SK-N-SH treated with all-trans-retinoic acid at 6 μM for 48 hours (cell line): ENCODE measurements around the gene OTOG.

ENCODE experiments used
- ATAC-seq: fragments of 200-7000 bp; cut with Tn5 transposase; 3 replicates; pipeline ENCODE4 v1.9.1; 2020; ENCODE audit warnings: mild to moderate bottlenecking, moderate library complexity
- ARNTL ChIP-seq: fragments of 450-650 bp; formaldehyde crosslinking; IDR thresholded peaks from 2 replicates; pipeline ENCODE4 v1.5.0; 2020; ENCODE audit warnings: low read depth, mild to moderate bottlenecking, moderate library complexity, borderline replicate concordance
- BACH2 ChIP-seq: fragments of 250-450 bp; sonication (Bioruptor Pico); IDR thresholded peaks from 2 replicates; pipeline ENCODE4 v1.9.0; 2021; ENCODE audit warnings: mild to moderate bottlenecking, borderline replicate concordance
- ESRRG ChIP-seq: fragments of 250-450 bp; sonication (Bioruptor Pico); IDR thresholded peaks from 2 replicates; pipeline ENCODE4 v1.6.1; 2021; ENCODE audit warnings: mild to moderate bottlenecking
- GLIS3 ChIP-seq: fragments of 250-450 bp; sonication (Bioruptor Pico); IDR thresholded peaks from 2 replicates; pipeline ENCODE4 v1.5.0; 2020; ENCODE audit warnings: mild to moderate bottlenecking, moderate library complexity
- ISL1 ChIP-seq: fragments of 250-450 bp; sonication (Bioruptor Pico); IDR thresholded peaks from 2 replicates; pipeline ENCODE4 v2.1.2; 2022; ENCODE audit warnings: mild to moderate bottlenecking, moderate library complexity
- PPARA ChIP-seq: fragments of 250-450 bp; sonication (Bioruptor Pico); IDR thresholded peaks from 2 replicates; pipeline ENCODE4 v1.5.0; 2020; ENCODE audit warnings: mild to moderate bottlenecking, borderline replicate concordance
- RARB ChIP-seq: fragments of 250-450 bp; sonication (Bioruptor Pico); IDR thresholded peaks from 2 replicates; pipeline ENCODE4 v1.8.0; 2021; ENCODE audit warnings: mild to moderate bottlenecking, moderate library complexity
- SNAI2 ChIP-seq: fragments of 250-450 bp; sonication (Bioruptor Pico); IDR thresholded peaks from 2 replicates; pipeline ENCODE4 v1.5.0; 2020; ENCODE audit warnings: mild to moderate bottlenecking, moderate library complexity
- TCF4 ChIP-seq: fragments of 250-450 bp; sonication (Bioruptor Pico); IDR thresholded peaks from 2 replicates; pipeline ENCODE4 v1.8.0; 2021; ENCODE audit warnings: mild to moderate bottlenecking, moderate library complexity, borderline replicate concordance
- TOX ChIP-seq: fragments of 250-450 bp; sonication (Bioruptor Pico); IDR thresholded peaks from 2 replicates; pipeline ENCODE4 v1.8.0; 2021; ENCODE audit warnings: mild to moderate bottlenecking, moderate library complexity, borderline replicate concordance
- ZC3H10 ChIP-seq: fragments of 250-450 bp; sonication (Bioruptor Pico); IDR thresholded peaks from 2 replicates; pipeline ENCODE4 v1.5.1; 2021; ENCODE audit warnings: mild to moderate bottlenecking, moderate library complexity
- ZFP30 ChIP-seq: fragments of 450-650 bp; formaldehyde crosslinking; IDR thresholded peaks from 2 replicates; pipeline ENCODE4 v1.5.0; 2022; ENCODE audit warnings: mild to moderate bottlenecking, moderate library complexity
- ZNF565 ChIP-seq: fragments of 450-650 bp; formaldehyde crosslinking; conservative IDR thresholded peaks from 2 replicates; pipeline ENCODE4 v1.5.0; 2020; ENCODE audit warnings: low read depth, mild to moderate bottlenecking, moderate library complexity
- ZNF70 ChIP-seq: fragments of 450-650 bp; formaldehyde crosslinking; IDR thresholded peaks from 2 replicates; pipeline ENCODE4 v1.5.0; 2020; ENCODE audit warnings: mild to moderate bottlenecking, moderate library complexity
- ZNF8 ChIP-seq: fragments of 450-650 bp; formaldehyde crosslinking; IDR thresholded peaks from 2 replicates; pipeline ENCODE4 v1.5.0; 2020; ENCODE audit warnings: mild to moderate bottlenecking, moderate library complexity
- TF ChIP-seq, protein P1 (sequence below): fragments of 250-450 bp; sonication (Bioruptor Pico); IDR thresholded peaks from 2 replicates; pipeline ENCODE4 v1.5.1; 2020; ENCODE audit warnings: low read depth, mild to moderate bottlenecking, moderate library complexity
- TF ChIP-seq, protein P2 (sequence below): fragments of 250-450 bp; sonication (Bioruptor Pico); IDR thresholded peaks from 2 replicates; pipeline ENCODE4 v1.5.1; 2021; ENCODE audit warnings: mild to moderate bottlenecking, moderate library complexity
- TF ChIP-seq, protein P3 (sequence below): fragments of 250-450 bp; sonication (Bioruptor Pico); IDR thresholded peaks from 2 replicates; pipeline ENCODE4 v1.8.0; 2020; ENCODE audit warnings: mild to moderate bottlenecking, moderate library complexity, borderline replicate concordance

OTOG gene

DNA sequence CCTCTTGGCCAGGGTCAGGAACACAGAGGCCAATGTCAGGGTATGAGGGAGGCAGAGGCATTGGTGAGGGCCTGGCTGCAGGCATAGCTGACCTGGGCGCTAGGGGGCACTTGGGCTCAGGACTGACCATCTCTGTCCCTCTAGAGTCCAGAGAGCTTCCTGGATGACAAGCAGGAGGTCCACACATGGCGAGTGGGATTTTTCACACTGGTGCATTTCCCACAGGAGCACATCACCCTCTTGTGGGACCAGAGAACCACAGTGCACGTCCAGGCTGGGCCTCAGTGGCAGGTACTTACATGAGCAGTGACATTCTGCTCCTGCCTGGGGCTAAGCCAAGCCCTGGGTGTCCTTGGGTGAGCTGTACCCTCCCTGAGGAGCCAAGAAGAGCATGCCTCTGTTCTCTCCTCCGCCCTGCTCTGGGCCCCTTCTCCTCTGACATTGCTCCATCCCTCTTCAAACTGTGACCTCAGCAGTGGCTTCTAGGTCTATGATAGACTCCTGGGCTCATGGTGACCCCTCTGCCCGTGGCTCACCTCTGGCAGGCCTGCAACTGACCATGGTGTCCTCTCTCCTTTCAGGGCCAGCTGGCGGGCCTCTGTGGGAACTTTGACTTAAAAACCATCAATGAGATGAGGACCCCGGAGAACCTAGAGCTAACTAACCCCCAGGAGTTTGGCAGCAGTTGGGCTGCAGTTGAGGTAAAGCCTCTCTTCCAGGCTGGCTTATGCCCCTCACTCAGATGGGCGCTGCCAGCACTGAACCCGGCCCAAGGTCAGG lies 46.6 kb downstream of the OTOG start:
- TF ChIP-seq BACH2 (CRISPR knock-in tag) (no peak), ZNF8 (no peak), TCF4 (CRISPR knock-in tag) (no peak), ISL1 (no peak), ZNF70 (CRISPR knock-in tag) (no peak), ZC3H10 (CRISPR knock-in tag) (no peak), GLIS3 (CRISPR knock-in tag) (no peak), ESRRG (CRISPR knock-in tag) (no peak), TOX (CRISPR knock-in tag) (no peak), SNAI2 (no peak), ZNF565 (CRISPR knock-in tag) (no peak), PPARA (CRISPR knock-in tag) (no peak)
- TF ChIP-seq, protein P1, sequence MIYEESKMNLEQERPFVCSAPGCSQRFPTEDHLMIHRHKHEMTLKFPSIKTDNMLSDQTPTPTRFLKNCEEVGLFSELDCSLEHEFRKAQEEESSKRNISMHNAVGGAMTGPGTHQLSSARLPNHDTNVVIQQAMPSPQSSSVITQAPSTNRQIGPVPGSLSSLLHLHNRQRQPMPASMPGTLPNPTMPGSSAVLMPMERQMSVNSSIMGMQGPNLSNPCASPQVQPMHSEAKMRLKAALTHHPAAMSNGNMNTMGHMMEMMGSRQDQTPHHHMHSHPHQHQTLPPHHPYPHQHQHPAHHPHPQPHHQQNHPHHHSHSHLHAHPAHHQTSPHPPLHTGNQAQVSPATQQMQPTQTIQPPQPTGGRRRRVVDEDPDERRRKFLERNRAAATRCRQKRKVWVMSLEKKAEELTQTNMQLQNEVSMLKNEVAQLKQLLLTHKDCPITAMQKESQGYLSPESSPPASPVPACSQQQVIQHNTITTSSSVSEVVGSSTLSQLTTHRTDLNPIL = no peak
- TF ChIP-seq, protein P2, sequence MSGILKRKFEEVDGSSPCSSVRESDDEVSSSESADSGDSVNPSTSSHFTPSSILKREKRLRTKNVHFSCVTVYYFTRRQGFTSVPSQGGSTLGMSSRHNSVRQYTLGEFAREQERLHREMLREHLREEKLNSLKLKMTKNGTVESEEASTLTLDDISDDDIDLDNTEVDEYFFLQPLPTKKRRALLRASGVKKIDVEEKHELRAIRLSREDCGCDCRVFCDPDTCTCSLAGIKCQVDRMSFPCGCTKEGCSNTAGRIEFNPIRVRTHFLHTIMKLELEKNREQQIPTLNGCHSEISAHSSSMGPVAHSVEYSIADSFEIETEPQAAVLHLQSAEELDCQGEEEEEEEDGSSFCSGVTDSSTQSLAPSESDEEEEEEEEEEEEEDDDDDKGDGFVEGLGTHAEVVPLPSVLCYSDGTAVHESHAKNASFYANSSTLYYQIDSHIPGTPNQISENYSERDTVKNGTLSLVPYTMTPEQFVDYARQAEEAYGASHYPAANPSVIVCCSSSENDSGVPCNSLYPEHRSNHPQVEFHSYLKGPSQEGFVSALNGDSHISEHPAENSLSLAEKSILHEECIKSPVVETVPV = no peak
- TF ChIP-seq, protein P3, sequence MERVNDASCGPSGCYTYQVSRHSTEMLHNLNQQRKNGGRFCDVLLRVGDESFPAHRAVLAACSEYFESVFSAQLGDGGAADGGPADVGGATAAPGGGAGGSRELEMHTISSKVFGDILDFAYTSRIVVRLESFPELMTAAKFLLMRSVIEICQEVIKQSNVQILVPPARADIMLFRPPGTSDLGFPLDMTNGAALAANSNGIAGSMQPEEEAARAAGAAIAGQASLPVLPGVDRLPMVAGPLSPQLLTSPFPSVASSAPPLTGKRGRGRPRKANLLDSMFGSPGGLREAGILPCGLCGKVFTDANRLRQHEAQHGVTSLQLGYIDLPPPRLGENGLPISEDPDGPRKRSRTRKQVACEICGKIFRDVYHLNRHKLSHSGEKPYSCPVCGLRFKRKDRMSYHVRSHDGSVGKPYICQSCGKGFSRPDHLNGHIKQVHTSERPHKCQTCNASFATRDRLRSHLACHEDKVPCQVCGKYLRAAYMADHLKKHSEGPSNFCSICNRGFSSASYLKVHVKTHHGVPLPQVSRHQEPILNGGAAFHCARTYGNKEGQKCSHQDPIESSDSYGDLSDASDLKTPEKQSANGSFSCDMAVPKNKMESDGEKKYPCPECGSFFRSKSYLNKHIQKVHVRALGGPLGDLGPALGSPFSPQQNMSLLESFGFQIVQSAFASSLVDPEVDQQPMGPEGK (CRISPR knock-in tag) = no peak
- TF ChIP-seq, all 23 proteins: peak for 0
- ATAC-seq = no peak

DNA sequence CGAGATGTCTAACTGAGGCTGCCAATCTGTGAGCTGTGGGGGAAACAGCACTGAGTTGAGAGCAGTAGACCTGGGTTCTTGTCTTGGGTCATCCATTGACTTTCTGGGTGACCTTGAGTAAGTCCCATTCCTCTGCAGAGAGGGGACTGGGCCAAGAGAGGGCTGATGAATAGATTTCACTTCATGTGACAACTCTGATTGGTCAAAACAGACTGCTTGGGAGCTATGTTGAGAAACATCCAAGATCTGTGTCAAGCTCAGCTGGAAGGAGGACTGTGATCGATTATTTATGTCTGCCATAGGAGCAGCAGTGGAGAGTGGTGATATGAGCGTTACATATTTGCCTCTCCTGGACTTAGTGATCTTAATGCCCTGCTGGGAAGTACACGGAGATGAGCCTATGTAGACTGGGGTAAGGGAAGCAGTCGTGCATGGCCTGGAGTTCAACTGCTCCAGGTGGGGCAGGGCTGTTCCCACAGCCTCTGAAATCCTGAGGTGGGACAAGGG lies 47.7 kb downstream of the OTOG start:
- TF ChIP-seq ZNF565 (CRISPR knock-in tag) (no peak), RARB (CRISPR knock-in tag) (no peak), BACH2 (CRISPR knock-in tag) (no peak), ARNTL (CRISPR knock-in tag) (no peak), PPARA (CRISPR knock-in tag) (no peak), ZFP30 (CRISPR knock-in tag) (no peak), TOX (CRISPR knock-in tag) (no peak), ZC3H10 (CRISPR knock-in tag) (no peak)
- ATAC-seq = no peak

DNA sequence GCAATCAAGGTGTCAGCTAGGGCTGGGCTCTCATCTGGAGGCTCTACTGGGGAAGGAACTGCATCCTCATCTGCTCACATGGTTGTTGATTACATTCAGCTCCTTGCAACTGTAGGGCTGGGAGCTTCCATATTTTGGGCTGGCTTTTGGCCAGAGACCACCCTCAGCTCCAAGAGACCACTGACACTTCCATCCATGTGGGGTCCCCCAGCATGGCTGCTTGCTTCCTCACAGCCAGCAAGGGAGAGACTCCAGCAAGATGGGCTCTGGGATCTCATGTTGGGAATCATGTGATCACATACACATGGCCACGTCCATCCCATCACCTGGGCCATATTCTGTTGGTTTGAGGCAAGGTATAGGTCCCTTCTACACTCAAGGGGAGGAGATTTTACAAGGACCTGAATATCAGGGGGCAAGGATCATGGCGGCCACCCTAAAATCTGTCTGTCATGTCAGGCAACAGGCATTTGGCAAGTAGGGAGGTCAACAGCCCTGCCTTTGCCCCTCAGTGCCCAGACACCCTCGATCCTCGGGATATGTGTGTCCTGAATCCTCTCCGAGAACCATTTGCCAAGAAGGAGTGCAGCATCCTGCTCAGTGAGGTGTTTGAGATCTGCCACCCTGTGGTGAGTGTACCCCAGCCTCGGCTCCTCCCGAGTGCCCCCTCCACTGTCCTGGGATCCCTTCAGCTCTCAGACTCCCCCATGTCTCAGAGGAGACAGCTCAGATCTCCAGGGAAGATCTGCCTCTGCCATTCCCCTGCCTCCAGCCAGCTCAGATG lies 48.7 kb downstream of the OTOG start:
- no peak for TF ChIP-seq ZC3H10 (CRISPR knock-in tag)
- no peak for TF ChIP-seq ARNTL (CRISPR knock-in tag)
- TF ChIP-seq, protein P3 (CRISPR knock-in tag) = no peak
- TF ChIP-seq, all 23 proteins: peak for 0

DNA sequence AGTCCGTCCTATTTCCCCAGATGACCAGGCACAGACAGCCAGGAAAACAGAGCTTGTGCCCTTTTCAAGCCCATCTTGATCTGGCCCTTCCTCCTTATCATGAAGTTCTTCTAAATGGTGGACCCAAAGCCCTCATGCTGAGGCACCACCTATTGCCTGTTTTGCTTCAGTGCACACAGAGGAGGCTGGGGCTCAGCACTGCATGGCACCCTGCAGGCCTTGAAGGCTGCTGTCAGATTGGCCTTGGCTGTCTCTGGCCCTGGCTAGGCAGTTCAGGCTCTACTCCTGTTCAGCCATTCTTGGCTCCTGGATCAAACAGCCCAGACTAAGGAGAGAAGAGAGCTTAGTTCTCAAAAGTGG lies 49.2 kb downstream of the OTOG start:
- no peak for ATAC-seq
- no peak for TF ChIP-seq ARNTL (CRISPR knock-in tag)

More for the DNA sequence above, 48.7 kb downstream of the OTOG start:
- ATAC-seq = no peak
